Coronary artery (tissue), 2 donors: ENCODE data around the gene PRR14L.
"Not testable (repeated sequence)": the region's sequence is repeated elsewhere in the genome, so short reads cannot be mapped to it uniquely, and the experiment has no call there.

Source experiments
- DNase-seq: peaks from one replicate; pipeline ENCODE4 v3.0.0-alpha.2; 2017; ENCODE audit warnings: low spot score
- H3K27ac ChIP-seq, 2 donors: fragments of 200-600 bp; sonication (generic); one replicate each; pipeline ENCODE4 v1.5.1; 2016 to 2019
- H3K4me3 ChIP-seq: fragments of 200-600 bp; sonication (generic); 2 replicates; pipeline ENCODE4 v1.5.1; 2016; ENCODE audit warnings: mild to moderate bottlenecking, moderate library complexity
- TF ChIP-seq, protein P1 (sequence below): fragments of 200-600 bp; sonication (generic); IDR thresholded peaks from one replicate; pipeline ENCODE4 v1.5.1; 2019; ENCODE audit warnings: antibody characterized with exemption

Gene PRR14L

DNA sequence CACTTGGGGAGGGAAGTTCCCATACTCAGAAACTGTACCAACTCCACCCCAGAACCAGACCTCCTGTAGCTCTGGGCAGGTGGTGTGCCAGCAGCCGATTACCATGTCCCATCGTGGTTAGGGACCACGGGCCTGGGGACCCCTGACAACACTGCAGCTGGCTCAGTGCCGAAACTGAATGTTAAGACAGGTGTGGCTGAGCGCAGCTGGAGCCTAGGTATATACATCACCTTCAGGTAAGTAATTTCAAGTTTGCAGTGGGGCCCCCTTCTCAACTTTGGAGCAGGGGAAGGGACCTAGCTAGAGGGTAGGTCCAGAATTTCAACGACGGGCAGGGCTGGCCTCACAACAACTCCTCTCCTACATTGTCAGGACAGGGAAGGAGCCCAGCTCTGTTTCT, 67.2 kb downstream of the PRR14L start:
- no peak for DNase-seq
- H3K4me3 ChIP-seq = no peak overlapping the region
- peak overlapping the region; percentile 42 to 74 for H3K27ac ChIP-seq

DNA sequence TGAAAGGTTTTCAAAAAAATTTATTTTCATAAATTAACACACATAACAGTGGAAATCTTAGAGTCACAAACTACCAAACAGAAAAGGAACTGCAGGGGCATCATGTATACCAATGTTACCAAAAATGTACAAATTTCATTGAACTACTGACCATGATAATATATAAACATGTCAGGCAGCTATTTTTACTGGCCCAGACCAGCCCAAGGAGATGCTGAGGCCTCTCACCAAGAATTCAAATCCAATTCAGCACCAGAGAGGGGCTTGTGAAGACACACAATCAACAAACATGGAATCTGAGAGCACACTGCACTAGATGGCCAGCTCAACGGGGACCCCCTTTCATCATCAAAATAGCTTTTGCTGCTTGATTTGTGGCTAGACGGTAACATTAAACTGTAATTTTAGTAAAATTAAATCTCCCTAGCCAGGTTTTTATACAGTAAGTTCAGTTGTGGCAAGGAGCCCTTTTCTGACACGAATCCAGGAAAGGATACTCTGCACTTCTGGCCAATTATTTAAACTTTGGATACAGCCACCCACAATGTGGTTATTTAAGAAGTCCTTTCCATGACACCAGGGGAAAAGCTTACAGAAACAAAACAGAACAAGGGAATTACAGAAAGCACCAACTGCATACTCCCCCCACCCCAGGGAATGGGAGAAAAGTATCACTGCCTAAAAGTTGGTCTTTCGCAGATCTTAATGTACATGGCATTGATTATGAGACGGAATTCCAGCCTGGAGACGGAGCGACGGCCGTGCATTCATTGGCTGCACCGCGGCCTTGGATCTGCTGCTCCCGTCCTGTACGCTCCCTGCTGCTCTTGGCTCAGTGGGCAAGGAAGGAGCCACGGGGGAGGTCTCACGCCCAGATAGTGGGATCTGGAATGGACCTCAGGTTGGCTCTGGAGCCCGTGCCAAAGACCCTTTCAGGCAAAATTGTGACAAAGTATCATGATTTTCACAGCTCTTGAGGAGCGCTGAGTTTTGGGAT, 68.3 kb downstream of the PRR14L start:
- TF ChIP-seq, protein P1, sequence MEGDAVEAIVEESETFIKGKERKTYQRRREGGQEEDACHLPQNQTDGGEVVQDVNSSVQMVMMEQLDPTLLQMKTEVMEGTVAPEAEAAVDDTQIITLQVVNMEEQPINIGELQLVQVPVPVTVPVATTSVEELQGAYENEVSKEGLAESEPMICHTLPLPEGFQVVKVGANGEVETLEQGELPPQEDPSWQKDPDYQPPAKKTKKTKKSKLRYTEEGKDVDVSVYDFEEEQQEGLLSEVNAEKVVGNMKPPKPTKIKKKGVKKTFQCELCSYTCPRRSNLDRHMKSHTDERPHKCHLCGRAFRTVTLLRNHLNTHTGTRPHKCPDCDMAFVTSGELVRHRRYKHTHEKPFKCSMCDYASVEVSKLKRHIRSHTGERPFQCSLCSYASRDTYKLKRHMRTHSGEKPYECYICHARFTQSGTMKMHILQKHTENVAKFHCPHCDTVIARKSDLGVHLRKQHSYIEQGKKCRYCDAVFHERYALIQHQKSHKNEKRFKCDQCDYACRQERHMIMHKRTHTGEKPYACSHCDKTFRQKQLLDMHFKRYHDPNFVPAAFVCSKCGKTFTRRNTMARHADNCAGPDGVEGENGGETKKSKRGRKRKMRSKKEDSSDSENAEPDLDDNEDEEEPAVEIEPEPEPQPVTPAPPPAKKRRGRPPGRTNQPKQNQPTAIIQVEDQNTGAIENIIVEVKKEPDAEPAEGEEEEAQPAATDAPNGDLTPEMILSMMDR = no peak
- peak overlapping the region; percentile 35 for H3K4me3 ChIP-seq
- peak overlapping the region in 1 of 2 donors; percentile 62 for H3K27ac ChIP-seq
- DNase-seq = no peak

More for the DNA sequence above, 67.2 kb downstream of the PRR14L start:
- TF ChIP-seq, protein P1 = no peak

DNA sequence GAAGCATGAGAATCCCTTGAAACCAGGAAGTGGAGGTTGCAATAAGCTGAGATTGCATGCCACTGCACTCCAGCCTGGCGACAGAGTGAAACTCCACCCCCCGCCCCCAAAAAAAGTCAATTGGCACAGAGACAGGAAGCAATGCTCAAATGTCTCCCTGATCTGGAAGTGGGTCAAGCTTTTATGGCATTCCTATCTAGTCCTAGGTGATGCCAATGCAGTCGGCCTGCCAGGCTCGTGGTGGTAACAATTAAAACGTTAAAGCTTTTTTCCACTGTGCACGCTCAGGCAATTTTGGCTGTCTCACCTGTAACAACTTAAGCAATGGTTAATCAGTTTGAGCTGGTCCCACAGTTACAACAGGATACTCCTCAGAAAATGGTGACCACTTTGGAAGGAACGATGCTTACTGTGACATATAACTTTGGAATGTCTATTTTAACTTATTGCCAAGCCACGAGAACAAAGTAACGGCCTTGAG, 69.0 kb downstream of the PRR14L start:
- no peak overlapping the region for H3K4me3 ChIP-seq
- TF ChIP-seq, protein P1 = no peak
- DNase-seq = no peak
- H3K27ac ChIP-seq = peak overlapping the region; percentile 13 to 77

DNA sequence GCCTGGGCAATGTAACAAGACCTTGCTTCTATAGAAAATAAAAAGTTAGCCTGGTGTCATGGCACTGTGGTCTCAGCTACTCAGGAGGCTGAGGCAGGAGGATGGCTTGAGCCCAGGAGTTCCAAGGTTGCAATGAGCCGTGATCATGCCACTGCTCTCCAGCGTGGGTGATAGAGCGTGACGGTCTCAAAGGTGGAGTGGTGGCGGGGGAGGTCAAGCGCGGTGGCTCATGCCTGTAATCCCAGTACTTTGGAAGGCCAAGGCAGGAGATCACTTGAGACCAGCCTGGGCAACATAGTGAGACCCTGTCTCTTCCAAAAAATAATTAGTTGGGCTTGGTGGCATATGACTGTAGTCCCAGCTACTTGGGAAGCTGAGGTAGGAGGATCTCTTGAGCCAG, 71.2 kb downstream of the PRR14L start:
- Histone ChIP-seq H3K4me3 (no peak overlapping the region), H3K27ac (no peak overlapping the region)
- TF ChIP-seq, protein P1 = no peak
- no peak for DNase-seq

DNA sequence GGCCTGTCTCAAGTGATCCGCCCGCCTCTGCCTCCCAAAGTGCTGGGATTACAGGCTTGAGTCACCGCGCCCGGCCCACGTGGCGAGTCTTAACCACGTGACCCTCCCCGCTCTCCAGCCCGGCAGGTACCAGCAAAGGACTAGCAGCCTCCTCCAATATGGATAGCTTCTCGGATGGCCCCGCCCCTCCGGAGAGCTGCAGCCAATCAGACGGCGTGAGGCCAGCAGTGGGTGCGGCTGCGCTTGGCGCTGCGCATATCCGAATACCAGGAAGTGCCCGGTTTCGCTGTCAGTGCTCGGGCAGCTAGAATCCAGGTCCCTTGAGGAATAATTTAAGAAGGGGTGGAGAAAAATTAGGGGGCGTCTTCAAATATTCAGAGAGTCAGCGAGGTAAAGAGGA, 73.2 kb downstream of the PRR14L start:
- peak overlapping the region; percentile 60 for H3K4me3 ChIP-seq
- DNase-seq = peak; percentile 95
- H3K27ac ChIP-seq = peak overlapping the region in 1 of 2 donors; percentile 59
- TF ChIP-seq, protein P1 = no peak

DNA sequence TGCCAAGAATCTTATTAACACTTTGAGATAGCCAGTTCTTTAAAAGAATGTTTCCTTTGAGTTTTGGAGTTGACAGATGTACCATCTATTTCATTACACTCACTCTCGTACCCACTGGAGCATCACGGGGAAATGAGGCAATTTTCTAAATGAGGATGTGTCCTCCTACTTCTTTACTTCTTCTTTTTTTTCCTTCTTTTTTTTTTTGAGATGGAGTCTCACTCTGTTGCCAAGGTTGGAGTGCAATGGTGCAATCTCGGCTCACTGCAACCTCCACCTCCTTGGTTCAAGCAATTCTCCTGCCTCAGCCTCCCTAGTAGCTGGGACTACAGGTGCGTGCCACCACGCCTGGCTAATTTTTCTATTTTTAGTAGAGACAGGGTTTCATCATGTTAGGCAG, 75.7 kb downstream of the PRR14L start:
- not testable (repeated sequence) for H3K4me3 ChIP-seq, DNase-seq, H3K27ac ChIP-seq

DNA sequence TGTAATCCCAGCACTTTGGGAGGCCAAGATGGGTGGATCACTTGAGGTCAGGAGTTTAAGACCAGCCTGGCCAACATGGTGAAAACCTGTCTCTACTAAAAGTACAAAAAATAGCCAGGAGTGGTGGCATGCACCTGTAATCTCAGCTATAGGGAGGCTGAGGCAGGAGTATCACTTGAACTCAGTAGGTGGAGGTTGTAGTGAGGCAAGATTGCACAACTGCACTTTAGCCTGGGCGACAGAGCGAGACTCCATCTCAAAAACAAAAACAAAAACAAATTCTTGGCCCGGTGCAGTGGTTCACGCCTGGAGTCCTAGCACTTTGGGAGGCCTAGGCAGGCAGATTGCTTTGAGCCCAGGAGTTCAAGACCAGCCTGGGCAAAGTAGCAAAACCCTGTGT, 81.1 kb downstream of the PRR14L start:
- DNase-seq, H3K4me3 ChIP-seq, H3K27ac ChIP-seq: not testable (repeated sequence)

DNA sequence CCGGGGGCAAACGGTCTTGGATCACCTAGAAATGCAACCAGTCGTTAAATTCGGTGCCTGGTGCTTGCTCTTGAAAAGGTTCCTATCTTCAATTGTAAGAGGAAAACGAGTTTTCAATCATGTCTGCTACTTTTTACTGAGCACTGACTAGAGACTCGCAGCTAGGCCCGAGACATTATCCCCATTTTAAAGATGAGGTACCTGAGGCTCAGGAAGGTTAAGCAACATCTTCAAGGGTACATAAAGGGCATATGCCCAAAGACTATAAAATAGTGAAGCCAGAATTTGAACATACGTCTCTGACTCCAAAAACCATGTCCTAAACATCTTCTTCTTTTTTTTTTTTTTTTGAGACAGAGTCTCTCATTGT, 87.3 kb downstream of the PRR14L start:
- TF ChIP-seq, protein P1 = no peak
- peak overlapping the region; percentile 32 to 78 for H3K27ac ChIP-seq
- H3K4me3 ChIP-seq = peak overlapping the region; percentile 92
- DNase-seq = no peak
